ENCODE measurements around the gene CLEC4M. TPM values are rescaled to one million over a fixed set of nuclear protein-coding genes. Genes with fewer than 3 reads are reported as not detected.
"Not testable (repeated sequence)": the region's sequence is repeated elsewhere in the genome, so short reads cannot be mapped to it uniquely, and the experiment has no call there.

Gene CLEC4M
- total and polyA plus RNA-seq, 4 donors = 0.26 to 2.5 (median 0.78) TPM

DNA sequence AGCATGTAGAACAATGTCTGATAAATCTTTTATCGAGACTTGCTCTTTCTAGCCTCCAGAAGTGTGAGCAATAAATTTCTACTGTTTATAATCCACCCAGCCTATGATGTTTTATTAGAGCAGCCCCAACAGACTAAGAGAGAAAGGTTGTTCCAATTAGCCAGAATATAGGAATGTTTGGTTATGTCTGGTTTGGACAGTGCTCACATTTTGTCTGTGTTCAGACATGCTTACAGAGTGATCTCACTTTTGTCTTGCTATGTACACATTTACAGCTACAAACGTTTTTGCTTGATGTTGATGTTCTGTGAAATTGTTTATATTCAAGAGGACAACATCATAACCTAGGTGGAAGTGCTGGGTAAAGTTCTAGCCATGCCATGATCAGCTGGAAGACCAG lies 48.9 kb downstream of the CLEC4M start:
- no peak overlapping the region for H3K27ac ChIP-seq (ENCODE audit: low read depth in 1 of 2, low read length in 1 of 2)
- peaks cover 0 to 10% (median 2%) of the 10 kb centered on the region in 4 donors for H3K9me3 ChIP-seq (ENCODE audit: control insufficient read depth in 4 of 4, insufficient read depth in 3 of 4, low read length in 3 of 4)
- no peak for ATAC-seq (ENCODE audit: insufficient read depth, low FRiP score)
- no peak for DNase-seq
- TF ChIP-seq, protein P1, sequence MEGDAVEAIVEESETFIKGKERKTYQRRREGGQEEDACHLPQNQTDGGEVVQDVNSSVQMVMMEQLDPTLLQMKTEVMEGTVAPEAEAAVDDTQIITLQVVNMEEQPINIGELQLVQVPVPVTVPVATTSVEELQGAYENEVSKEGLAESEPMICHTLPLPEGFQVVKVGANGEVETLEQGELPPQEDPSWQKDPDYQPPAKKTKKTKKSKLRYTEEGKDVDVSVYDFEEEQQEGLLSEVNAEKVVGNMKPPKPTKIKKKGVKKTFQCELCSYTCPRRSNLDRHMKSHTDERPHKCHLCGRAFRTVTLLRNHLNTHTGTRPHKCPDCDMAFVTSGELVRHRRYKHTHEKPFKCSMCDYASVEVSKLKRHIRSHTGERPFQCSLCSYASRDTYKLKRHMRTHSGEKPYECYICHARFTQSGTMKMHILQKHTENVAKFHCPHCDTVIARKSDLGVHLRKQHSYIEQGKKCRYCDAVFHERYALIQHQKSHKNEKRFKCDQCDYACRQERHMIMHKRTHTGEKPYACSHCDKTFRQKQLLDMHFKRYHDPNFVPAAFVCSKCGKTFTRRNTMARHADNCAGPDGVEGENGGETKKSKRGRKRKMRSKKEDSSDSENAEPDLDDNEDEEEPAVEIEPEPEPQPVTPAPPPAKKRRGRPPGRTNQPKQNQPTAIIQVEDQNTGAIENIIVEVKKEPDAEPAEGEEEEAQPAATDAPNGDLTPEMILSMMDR (IDR thresholded peaks at IDR 0.05; ENCODE audit: control extremely low read depth, extremely low read depth) = no peak
- no peaks in the 10 kb centered on the region for H3K27me3 ChIP-seq (ENCODE audit: control insufficient read depth in 3 of 3, insufficient read depth in 3 of 3, low read length in 2 of 3)
- H3K4me3 ChIP-seq = no peak overlapping the region
- H3K4me1 ChIP-seq (ENCODE audit: control insufficient read depth in 5 of 5, insufficient read depth in 5 of 5, low read length in 5 of 5) = no peaks in the 10 kb centered on the region
- 50 to 59% methylated on average over 2 of the region's 2 CpGs for WGBS, 2 donors
- H3K9ac ChIP-seq (ENCODE audit: insufficient read depth in 1 of 2, low read length in 2 of 2) = no peak overlapping the region
- H3K36me3 ChIP-seq (ENCODE audit: control insufficient read depth in 4 of 4, insufficient read depth in 4 of 4, low read length in 4 of 4) = no peaks in the 10 kb centered on the region

DNA sequence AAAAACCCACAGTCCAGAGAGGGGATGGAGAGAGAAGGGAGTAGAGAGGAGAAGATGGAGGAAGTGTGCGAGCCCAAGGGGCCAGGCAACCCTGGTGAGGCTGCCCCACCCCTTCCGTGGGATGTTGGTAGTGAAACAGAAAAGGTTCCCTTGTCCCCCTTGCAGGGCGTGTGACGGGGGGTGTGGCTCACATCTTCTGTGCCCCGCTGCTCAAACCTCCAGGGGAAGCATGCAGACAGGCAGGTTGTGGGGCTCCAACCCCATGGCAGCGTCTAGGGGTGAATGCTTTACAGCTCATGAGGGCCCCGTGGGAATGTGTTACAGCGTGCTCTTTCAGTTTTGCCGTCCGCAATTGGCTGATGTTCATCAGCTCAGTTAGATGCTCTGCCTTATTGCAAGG lies 52.3 kb downstream of the CLEC4M start:
- no peak for ATAC-seq (ENCODE audit: insufficient read depth, low FRiP score)
- Histone ChIP-seq H3K27me3 (ENCODE audit: control insufficient read depth in 3 of 3, insufficient read depth in 3 of 3, low read length in 2 of 3) (no peaks in the 10 kb centered on the region), H3K27ac (ENCODE audit: low read depth in 1 of 2, low read length in 1 of 2) (no peak overlapping the region), H3K4me3 (no peak overlapping the region), H3K36me3 (ENCODE audit: control insufficient read depth in 4 of 4, insufficient read depth in 4 of 4, low read length in 4 of 4) (no peaks in the 10 kb centered on the region), H3K9ac (ENCODE audit: insufficient read depth in 1 of 2, low read length in 2 of 2) (no peak overlapping the region), H3K9me3 (ENCODE audit: control insufficient read depth in 4 of 4, insufficient read depth in 3 of 4, low read length in 3 of 4) (peaks cover 0 to 9% (median 7%) of the 10 kb centered on the region in 4 donors), H3K4me1 (ENCODE audit: control insufficient read depth in 5 of 5, insufficient read depth in 5 of 5, low read length in 5 of 5) (no peaks in the 10 kb centered on the region)
- 36 to 47% methylated on average over 10 of the region's 10 CpGs for WGBS, 2 donors
- DNase-seq = no peak
- TF ChIP-seq, protein P1 (IDR thresholded peaks at IDR 0.05; ENCODE audit: control extremely low read depth, extremely low read depth) = no peak

DNA sequence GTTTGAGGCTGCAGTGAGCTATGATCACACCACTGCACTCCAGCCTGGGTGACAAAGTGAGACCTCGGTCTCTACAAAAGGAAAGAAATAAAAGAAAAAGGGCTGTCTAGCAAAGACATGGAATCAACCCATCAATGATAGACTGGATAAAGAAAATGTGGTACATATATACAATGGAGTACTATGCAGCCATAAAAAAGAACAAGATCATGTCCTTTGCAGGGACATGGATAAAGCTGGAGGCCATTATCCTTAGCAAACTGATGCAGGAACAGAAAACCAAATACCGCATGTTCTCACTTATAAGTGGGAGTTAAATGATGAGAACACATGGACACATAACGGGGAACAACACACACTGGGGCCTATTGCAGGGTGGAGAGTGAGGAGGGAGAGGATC lies 53.0 kb downstream of the CLEC4M start:
- H3K27me3 ChIP-seq (ENCODE audit: control insufficient read depth in 3 of 3, insufficient read depth in 3 of 3, low read length in 2 of 3); H3K27ac ChIP-seq (ENCODE audit: low read depth in 1 of 2, low read length in 1 of 2); H3K4me1 ChIP-seq (ENCODE audit: control insufficient read depth in 5 of 5, insufficient read depth in 5 of 5, low read length in 5 of 5); H3K9me3 ChIP-seq (ENCODE audit: control insufficient read depth in 4 of 4, insufficient read depth in 3 of 4, low read length in 3 of 4); ATAC-seq (ENCODE audit: insufficient read depth, low FRiP score); H3K36me3 ChIP-seq (ENCODE audit: control insufficient read depth in 4 of 4, insufficient read depth in 4 of 4, low read length in 4 of 4); DNase-seq; H3K4me3 ChIP-seq; H3K9ac ChIP-seq (ENCODE audit: insufficient read depth in 1 of 2, low read length in 2 of 2): not testable (repeated sequence)
- WGBS, 2 donors = 95 to 98% methylated on average over 3 of the region's 3 CpGs

DNA sequence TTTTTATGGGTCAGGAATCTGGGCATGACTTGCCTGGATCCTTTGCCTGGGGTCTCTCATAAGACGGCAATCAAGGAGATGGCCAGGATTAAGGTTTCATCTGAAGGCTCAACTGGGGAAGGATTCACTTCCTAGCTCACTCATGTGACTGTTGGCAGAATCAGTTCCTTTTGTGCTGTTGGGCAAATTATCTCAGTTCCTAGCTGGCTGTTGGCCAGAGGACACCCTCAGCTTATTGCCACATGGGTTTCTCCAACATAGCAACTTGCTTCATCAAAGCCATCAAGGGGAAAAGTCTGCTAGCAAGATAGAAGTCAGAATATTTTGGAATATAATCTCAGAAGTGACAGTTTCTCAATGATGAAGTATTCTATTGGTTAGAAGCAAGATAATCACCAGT lies 54.8 kb downstream of the CLEC4M start:
- ATAC-seq (ENCODE audit: insufficient read depth, low FRiP score) (no peak), DNase-seq (no peak)
- Histone ChIP-seq H3K9me3 (ENCODE audit: control insufficient read depth in 4 of 4, insufficient read depth in 3 of 4, low read length in 3 of 4) (peaks cover 0 to 9% (median 3%) of the 10 kb centered on the region in 4 donors), H3K27me3 (ENCODE audit: control insufficient read depth in 3 of 3, insufficient read depth in 3 of 3, low read length in 2 of 3) (peaks cover 0 to 4% (median 0%) of the 10 kb centered on the region in 3 donors), H3K4me1 (ENCODE audit: control insufficient read depth in 5 of 5, insufficient read depth in 5 of 5, low read length in 5 of 5) (no peaks in the 10 kb centered on the region), H3K27ac (ENCODE audit: low read depth in 1 of 2, low read length in 1 of 2) (no peak overlapping the region), H3K4me3 (no peak overlapping the region), H3K9ac (ENCODE audit: insufficient read depth in 1 of 2, low read length in 2 of 2) (no peak overlapping the region), H3K36me3 (ENCODE audit: control insufficient read depth in 4 of 4, insufficient read depth in 4 of 4, low read length in 4 of 4) (no peaks in the 10 kb centered on the region)
- TF ChIP-seq, protein P1 (IDR thresholded peaks at IDR 0.05; ENCODE audit: control extremely low read depth, extremely low read depth) = no peak
- 87 to 94% methylated on average over 1 of the region's 1 CpG for whole genome bisulfite sequencing, 2 donors

Data from lung (tissue), 12 donors.